H1 (cell line): ENCODE measurements around the gene RPS6KB2. TPM values are rescaled to one million over a fixed set of nuclear protein-coding genes. Genes with fewer than 3 reads are reported as not detected.

Experiments used
- ATF2 ChIP-seq: IDR thresholded peaks from 2 replicates; pipeline ENCODE4 v1.6.1; 2012; ENCODE audit warnings: low read length, inconsistent platforms
- BRCA1 ChIP-seq: IDR thresholded peaks from 2 replicates; pipeline ENCODE4 v1.6.1; 2012; ENCODE audit warnings: low read depth, low read length, improper control_type of control experiment
- EP300 ChIP-seq, 2 experiments: IDR thresholded peaks; 1 replicate in 1 of 2; 2 replicates in 1 of 2; pipeline ENCODE4 v1.6.1; 2011 to 2012; ENCODE audit warnings: low read depth in 2 of 2, low read length in 2 of 2, mild to moderate bottlenecking in 2 of 2, borderline replicate concordance in 1 of 2, inconsistent platforms in 1 of 2, moderate library complexity in 1 of 2
- FOSL1 ChIP-seq: IDR thresholded peaks from 2 replicates; pipeline ENCODE4 v1.6.1; 2011; ENCODE audit warnings: mild to moderate bottlenecking, low read depth, low read length, moderate library complexity; ENCODE audit not compliant: insufficient read depth
- GABPA ChIP-seq: IDR thresholded peaks from 2 replicates; pipeline ENCODE4 v1.6.1; 2011; ENCODE audit warnings: mild to moderate bottlenecking, low read length, moderate library complexity, borderline replicate concordance; ENCODE audit not compliant: insufficient read depth
- HDAC6 ChIP-seq: IDR thresholded peaks from one replicate; pipeline ENCODE4 v1.7.1; 2012; ENCODE audit warnings: low read depth, mild to moderate bottlenecking, inconsistent platforms, low read length, moderate library complexity
- JUND ChIP-seq: IDR thresholded peaks from 2 replicates; pipeline ENCODE4 v1.6.1; 2011; ENCODE audit warnings: mild to moderate bottlenecking, improper control_type of control experiment, low read length
- NRF1 ChIP-seq: IDR thresholded peaks from 2 replicates; pipeline ENCODE4 v1.6.1; 2011; ENCODE audit warnings: mild to moderate bottlenecking, low read depth, low read length, improper control_type of control experiment
- POU5F1 ChIP-seq: IDR thresholded peaks from 2 replicates; pipeline ENCODE4 v1.6.1; 2011; ENCODE audit warnings: low read depth, mild to moderate bottlenecking, low read length, moderate library complexity
- RAD21 ChIP-seq, 2 experiments: IDR thresholded peaks in 1 of 2; conservative IDR thresholded peaks in 1 of 2; 2 replicates each; pipeline ENCODE4 v1.6.1; 2011; ENCODE audit warnings: low read depth in 2 of 2, low read length in 2 of 2, improper control_type of control experiment in 1 of 2, inconsistent platforms in 1 of 2, mild to moderate bottlenecking in 1 of 2, moderate library complexity in 1 of 2
- RNF2 ChIP-seq: fragments of 200-900, 300-1000 bp; sonication (generic); IDR thresholded peaks from 2 replicates; pipeline ENCODE4 v1.7.1; 2016; ENCODE audit warnings: borderline replicate concordance, low read depth, mild to moderate bottlenecking, antibody characterized with exemption, low read length; ENCODE audit not compliant: poor library complexity, severe bottlenecking; ENCODE audit errors: missing control alignments
- RXRA ChIP-seq: IDR thresholded peaks from 2 replicates; pipeline ENCODE4 v1.6.1; 2011; ENCODE audit warnings: low read depth, mild to moderate bottlenecking, low read length, moderate library complexity; ENCODE audit not compliant: insufficient read depth
- SP4 ChIP-seq: IDR thresholded peaks from 2 replicates; pipeline ENCODE4 v1.6.1; 2012; ENCODE audit warnings: low read length, inconsistent platforms
- TEAD4 ChIP-seq: IDR thresholded peaks from 2 replicates; pipeline ENCODE4 v1.6.1; 2012; ENCODE audit warnings: low read depth, low read length, inconsistent platforms, mixed read lengths
- polyA plus RNA-seq, 7 experiments: library from polyadenylated mRNA; depleted of rRNA in 3 of 7; stranded (reverse) in 5 of 7; unstranded in 2 of 7; fragments of >200 nt in 5 of 7; fragments of 200-250 nt in 2 of 7; gene quantifications; 1 replicate in 5 of 7; 2 replicates in 1 of 7; 4 replicates in 1 of 7; pipeline versions ENCODE4 v1.2.1 to v1.2.3, GENCODE V29; 2011 to 2013; ENCODE audit warnings: missing spikeins in 2 of 7, mixed read lengths in 2 of 7
- total RNA-seq: library from RNA; stranded (reverse); fragmentation: NEBNext Ultra II Directional; extraction: Animal tissue kit (Norgen Biotek cat#: 25700); gene quantifications from 2 replicates; pipeline ENCODE4 v1.2.1, GENCODE V29; 2021

Gene RPS6KB2
- total and polyA plus RNA-seq, 2 of the 8 experiments (the other 6 are each of a cell fraction or from before 2014, with no cell fraction given), result 41.0 to 47.1 TPM

GRCh38 chr11:67382276-67383136 lies 45.8 kb upstream of the RPS6KB2 start (continued):
- TF ChIP-seq RAD21 (IDR thresholded peaks at IDR 0.05 in 1 of 2, conservative IDR thresholded peaks at IDR 0.05 in 1 of 2; ENCODE audit: low read depth in 2 of 2, low read length in 2 of 2), result peak; percentile 99 to 100
- no peak for TF ChIP-seq ATF2
- no peak for TF ChIP-seq TEAD4
- no peak for TF ChIP-seq SP4
- peak; percentile 56; the same call in 1 of the 2 replicates for TF ChIP-seq JUND
- TF ChIP-seq GABPA, result peak; percentile 65; the same call in 1 of the 2 replicates
- TF ChIP-seq RXRA, result no peak
- TF ChIP-seq RNF2, result no peak
- no peak for TF ChIP-seq FOSL1
- no peak for TF ChIP-seq HDAC6
- no peak for TF ChIP-seq NRF1
- TF ChIP-seq POU5F1, result no peak
- TF ChIP-seq BRCA1, result no peak
- TF ChIP-seq EP300 (IDR thresholded peaks at IDR 0.05; ENCODE audit: borderline replicate concordance in 1 of 2, low read depth in 2 of 2, low read length in 2 of 2), result no peak
